Activated naive CD8-positive, alpha-beta T cell treated with anti-CD3 and anti-CD28 coated beads for 36 hours (primary cell): ENCODE results near the gene FAM163B. TPM values are rescaled to one million over a fixed set of nuclear protein-coding genes. Genes with fewer than 3 reads are reported as not detected.
A peak's percentile ranks its signal among the peaks of the same experiment; 100 is the strongest.

ENCODE experiments used
- DNase-seq: peaks from one replicate; pipeline ENCODE4 v3.0.0; 2021
- H3K27ac Mint-ChIP-seq: one replicate; pipeline ENCODE4 v1.8.0; 2022; ENCODE audit warnings: mild to moderate bottlenecking, moderate library complexity, mixed read lengths
- H3K27me3 Mint-ChIP-seq: one replicate; pipeline ENCODE4 v1.8.0; 2022; ENCODE audit warnings: mild to moderate bottlenecking, mixed read lengths
- H3K36me3 Mint-ChIP-seq: one replicate; pipeline ENCODE4 v1.8.0; 2021; ENCODE audit warnings: mild to moderate bottlenecking, mixed read lengths
- H3K4me1 Mint-ChIP-seq: one replicate; pipeline ENCODE4 v1.8.0; 2021; ENCODE audit warnings: mixed read lengths
- H3K4me3 Mint-ChIP-seq: one replicate; pipeline ENCODE4 v1.8.0; 2022; ENCODE audit warnings: mild to moderate bottlenecking, moderate library complexity, mixed read lengths
- H3K9me3 Mint-ChIP-seq: one replicate; pipeline ENCODE4 v1.8.0; 2022; ENCODE audit warnings: mixed read lengths
- total RNA-seq, 2 experiments: library from RNA; stranded (reverse); gene quantifications; one replicate each; pipeline ENCODE4 v1.2.3, GENCODE V29; 2021

FAM163B gene
- total RNA-seq: not detected

GRCh38 chr9:133609311-133610098 is at the start of gene FAM163B:
Gene FAM163B (minus strand): TSS chr9:133609389. CDS start chr9:133580223, 29,166 bp downstream.
- Mint-ChIP-seq H3K36me3 (no peaks in the 10 kb centered on the region), H3K27ac (no peak within 1 kb of the TSS), H3K4me3 (no peak within 1 kb of the TSS), H3K4me1 (peaks cover 5% of the 10 kb centered on the region), H3K9me3 (no peaks in the 10 kb centered on the region), H3K27me3 (peaks cover 46% of the 10 kb centered on the region)
- DNase-seq: peak; percentile 63

DNA sequence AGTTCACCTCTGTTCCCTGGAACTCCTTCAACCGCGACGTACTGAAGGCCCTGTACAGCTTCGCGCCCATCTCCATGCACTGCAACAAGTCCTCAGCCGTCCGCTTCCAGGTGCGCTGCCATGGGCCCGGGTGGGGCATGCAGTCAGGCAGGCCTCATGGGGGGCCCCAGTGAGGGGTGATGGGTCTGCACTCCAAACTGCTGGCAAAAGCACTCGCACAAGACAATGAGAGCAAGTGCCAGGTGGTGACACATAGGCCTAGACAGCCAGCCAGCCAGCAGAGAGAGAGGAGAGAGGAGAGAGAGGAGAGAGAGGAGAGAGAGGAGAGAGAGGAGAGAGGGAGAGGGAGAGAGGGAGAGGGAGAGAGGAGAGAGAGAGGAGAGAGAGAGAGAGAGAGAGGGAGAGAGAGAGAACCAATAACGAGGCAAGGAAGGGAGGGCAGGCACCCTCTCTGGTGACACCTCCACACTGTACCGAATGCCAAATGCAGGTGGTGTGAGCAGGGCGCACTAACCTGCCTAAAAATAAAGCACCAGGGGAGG is 48.0 kb upstream of the FAM163B start:
- Mint-ChIP-seq H3K36me3 (no peaks in the 10 kb centered on the region), H3K27me3 (peaks cover 61% of the 10 kb centered on the region)

DNA sequence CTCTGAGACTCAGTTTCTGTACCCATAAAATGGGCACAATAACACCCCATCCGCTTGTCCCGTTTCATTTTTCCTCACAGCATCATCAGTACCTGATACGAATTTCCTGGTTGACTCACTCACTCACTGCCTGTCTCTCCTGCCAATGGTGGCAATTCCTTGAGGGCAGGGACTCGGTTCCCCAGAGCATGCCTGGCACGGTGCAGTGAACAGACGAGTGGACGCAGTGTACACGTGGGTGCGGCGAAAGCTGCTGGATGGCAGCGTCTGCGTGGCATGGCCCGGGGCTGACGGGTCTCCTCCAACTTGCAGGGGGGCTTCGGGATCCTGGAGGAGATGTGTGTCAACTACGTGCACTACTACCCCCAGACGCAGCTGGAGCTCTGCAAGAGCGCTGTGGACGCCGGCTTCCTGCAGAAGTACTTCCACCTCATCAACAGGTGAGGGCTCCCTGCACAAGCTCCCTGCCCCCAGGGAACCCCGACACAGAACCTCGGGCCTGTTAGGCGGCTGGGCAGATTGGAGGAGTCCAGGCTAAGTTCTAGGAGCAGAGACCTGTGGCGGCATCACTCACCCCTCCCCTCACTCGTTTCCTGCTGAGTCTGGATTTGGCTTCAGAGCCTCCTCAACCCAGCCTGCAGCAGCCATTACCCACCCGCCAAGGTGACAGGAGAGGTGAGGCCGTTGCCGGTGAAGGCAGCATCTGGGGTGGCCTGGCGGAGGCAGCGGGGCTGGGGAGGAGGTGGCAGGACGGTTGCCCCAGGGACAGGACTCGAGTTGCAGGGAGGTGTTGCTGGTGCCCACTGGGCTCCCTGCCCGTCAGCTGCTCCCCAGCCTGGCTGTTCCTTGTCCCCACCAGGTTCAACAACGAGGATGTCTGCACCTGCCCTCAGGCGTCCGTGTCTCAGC is 47.3 kb upstream of the FAM163B start:
- Mint-ChIP-seq H3K4me3 (no peak overlapping the region), H3K27me3 (peaks cover 64% of the 10 kb centered on the region), H3K4me1 (peaks cover 16% of the 10 kb centered on the region), H3K9me3 (no peaks in the 10 kb centered on the region), H3K27ac (no peak overlapping the region), H3K36me3 (no peaks in the 10 kb centered on the region)
- DNase-seq: peak; percentile 18

More for the DNA sequence above, 48.0 kb upstream of the FAM163B start:
- H3K4me3 Mint-ChIP-seq: no peak overlapping the region
- H3K4me1 Mint-ChIP-seq: peaks cover 16% of the 10 kb centered on the region
- H3K27ac Mint-ChIP-seq: no peak overlapping the region
- no peaks in the 10 kb centered on the region for H3K9me3 Mint-ChIP-seq
- DNase-seq: no peak

DNA sequence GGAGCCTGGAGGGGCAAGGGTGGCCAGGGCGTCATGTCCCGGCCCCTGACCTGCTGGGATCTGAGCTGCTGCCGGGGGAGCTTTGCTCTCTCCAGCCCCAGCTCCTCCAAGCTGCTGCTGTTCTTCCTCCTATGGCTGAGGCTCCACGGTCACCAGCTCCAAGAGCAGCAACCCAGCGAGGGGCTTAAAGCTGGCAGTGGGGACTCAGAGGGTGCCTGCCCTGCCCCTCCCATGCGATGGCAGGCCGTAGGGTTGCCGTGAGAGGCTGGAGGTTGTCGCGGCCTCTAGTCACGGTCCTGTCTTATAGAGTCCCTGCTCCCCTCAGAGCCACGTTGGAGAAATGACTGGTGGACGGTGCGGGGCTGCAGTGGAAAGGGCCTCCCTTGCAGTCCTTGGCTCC is 46.5 kb upstream of the FAM163B start:
- H3K27ac Mint-ChIP-seq: no peak overlapping the region
- H3K4me1 Mint-ChIP-seq: peaks cover 16% of the 10 kb centered on the region
- no peaks in the 10 kb centered on the region for H3K9me3 Mint-ChIP-seq
- peaks cover 64% of the 10 kb centered on the region for H3K27me3 Mint-ChIP-seq
- no peak for DNase-seq
- H3K4me3 Mint-ChIP-seq: no peak overlapping the region
- no peaks in the 10 kb centered on the region for H3K36me3 Mint-ChIP-seq

- H3K4me3 Mint-ChIP-seq: no peak overlapping the region
- H3K36me3 Mint-ChIP-seq: no peaks in the 10 kb centered on the region
- peaks cover 61% of the 10 kb centered on the region for H3K27me3 Mint-ChIP-seq
- no peaks in the 10 kb centered on the region for H3K9me3 Mint-ChIP-seq
- DNase-seq: no peak
- no peak overlapping the region for H3K27ac Mint-ChIP-seq
- peaks cover 15% of the 10 kb centered on the region for H3K4me1 Mint-ChIP-seq
These were observed 45.8 kb upstream of the FAM163B start for GRCh38 chr9:133654736-133655657.

DNA sequence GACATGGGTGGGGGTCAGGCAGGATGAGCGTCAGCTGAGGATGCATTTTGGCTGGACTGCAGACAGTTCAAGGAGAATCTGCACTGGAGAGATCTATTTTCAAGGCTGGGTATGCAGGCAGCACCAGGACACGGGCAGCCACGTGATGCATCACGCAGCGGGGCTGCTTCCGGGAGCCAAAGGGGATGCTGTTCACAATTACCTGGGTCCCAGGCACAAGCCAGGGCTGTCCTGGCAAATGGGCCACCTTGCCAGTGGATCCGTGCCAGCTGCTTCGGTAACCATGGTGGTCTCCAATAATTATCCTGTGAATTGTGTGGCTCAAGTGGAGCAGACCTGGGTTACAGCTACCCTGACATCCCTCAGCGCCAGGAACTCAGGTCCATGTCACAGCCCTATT is 44.4 kb upstream of the FAM163B start:
- Mint-ChIP-seq H3K27me3 (peaks cover 50% of the 10 kb centered on the region), H3K4me3 (no peak overlapping the region), H3K9me3 (no peaks in the 10 kb centered on the region), H3K27ac (no peak overlapping the region), H3K4me1 (peaks cover 7% of the 10 kb centered on the region), H3K36me3 (no peaks in the 10 kb centered on the region)
- no peak for DNase-seq

DNA sequence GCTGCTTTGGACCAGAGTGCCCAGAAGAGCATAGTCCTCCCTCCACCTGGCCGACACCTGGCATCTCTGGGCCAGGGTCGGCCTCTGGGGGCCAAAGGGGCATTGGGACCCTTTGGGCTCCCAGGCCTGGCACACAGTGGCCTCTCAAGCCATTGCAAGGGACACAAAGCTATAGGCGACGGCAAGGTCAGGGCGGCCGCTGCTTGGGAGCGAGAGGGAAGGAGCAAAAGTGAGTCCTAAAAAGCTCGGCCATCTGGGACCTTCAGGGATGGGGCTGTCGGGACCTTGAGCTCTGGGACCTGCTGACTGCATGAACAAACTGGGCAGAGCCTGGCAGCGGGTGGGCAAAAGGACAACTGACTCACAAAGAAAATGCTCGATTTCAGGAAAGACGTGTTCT is 40.8 kb upstream of the FAM163B start:
- no peak for DNase-seq
- peaks cover 1% of the 10 kb centered on the region for H3K4me1 Mint-ChIP-seq
- H3K4me3 Mint-ChIP-seq: no peak overlapping the region
- no peak overlapping the region for H3K27ac Mint-ChIP-seq
- no peaks in the 10 kb centered on the region for H3K9me3 Mint-ChIP-seq
- H3K27me3 Mint-ChIP-seq: peaks cover 14% of the 10 kb centered on the region
- no peaks in the 10 kb centered on the region for H3K36me3 Mint-ChIP-seq

- H3K4me1 Mint-ChIP-seq: peaks cover 1% of the 10 kb centered on the region
- H3K4me3 Mint-ChIP-seq: no peak overlapping the region
- no peaks in the 10 kb centered on the region for H3K36me3 Mint-ChIP-seq
- peaks cover 6% of the 10 kb centered on the region for H3K27me3 Mint-ChIP-seq
- no peak for DNase-seq
- no peak overlapping the region for H3K27ac Mint-ChIP-seq
- no peaks in the 10 kb centered on the region for H3K9me3 Mint-ChIP-seq
These were observed 40.0 kb upstream of the FAM163B start for GRCh38 chr9:133649194-133649593.

GRCh38 chr9:133647765-133648469 is 38.7 kb upstream of the FAM163B start:
- Mint-ChIP-seq H3K9me3 (no peaks in the 10 kb centered on the region), H3K36me3 (no peaks in the 10 kb centered on the region), H3K4me1 (peaks cover 1% of the 10 kb centered on the region), H3K27ac (no peak overlapping the region), H3K27me3 (peaks cover 5% of the 10 kb centered on the region), H3K4me3 (no peak overlapping the region)
- DNase-seq: no peak

DNA sequence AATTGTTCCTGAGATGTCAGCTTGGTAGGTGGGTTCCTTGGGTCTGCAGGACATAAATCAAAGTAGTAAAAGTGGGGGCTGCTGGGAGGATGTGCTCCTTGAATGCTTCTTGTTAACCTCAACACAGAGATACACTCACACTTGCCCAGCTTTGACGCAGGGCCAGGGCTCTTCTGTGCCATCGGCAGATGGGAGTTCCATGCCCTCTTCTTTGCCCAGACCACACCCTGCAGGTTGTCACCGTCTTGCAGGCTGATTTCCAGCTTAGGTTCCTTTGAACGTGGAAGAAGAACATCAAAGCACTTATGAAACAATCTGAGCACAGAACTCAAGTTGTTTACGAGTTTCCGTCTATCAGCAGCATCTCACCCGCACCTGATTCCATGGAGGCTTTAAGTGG is 38.0 kb upstream of the FAM163B start:
- DNase-seq: no peak
- Mint-ChIP-seq H3K4me3 (no peak overlapping the region), H3K9me3 (no peaks in the 10 kb centered on the region), H3K27me3 (peaks cover 3% of the 10 kb centered on the region), H3K36me3 (no peaks in the 10 kb centered on the region), H3K27ac (no peak overlapping the region), H3K4me1 (peaks cover 1% of the 10 kb centered on the region)

DNA sequence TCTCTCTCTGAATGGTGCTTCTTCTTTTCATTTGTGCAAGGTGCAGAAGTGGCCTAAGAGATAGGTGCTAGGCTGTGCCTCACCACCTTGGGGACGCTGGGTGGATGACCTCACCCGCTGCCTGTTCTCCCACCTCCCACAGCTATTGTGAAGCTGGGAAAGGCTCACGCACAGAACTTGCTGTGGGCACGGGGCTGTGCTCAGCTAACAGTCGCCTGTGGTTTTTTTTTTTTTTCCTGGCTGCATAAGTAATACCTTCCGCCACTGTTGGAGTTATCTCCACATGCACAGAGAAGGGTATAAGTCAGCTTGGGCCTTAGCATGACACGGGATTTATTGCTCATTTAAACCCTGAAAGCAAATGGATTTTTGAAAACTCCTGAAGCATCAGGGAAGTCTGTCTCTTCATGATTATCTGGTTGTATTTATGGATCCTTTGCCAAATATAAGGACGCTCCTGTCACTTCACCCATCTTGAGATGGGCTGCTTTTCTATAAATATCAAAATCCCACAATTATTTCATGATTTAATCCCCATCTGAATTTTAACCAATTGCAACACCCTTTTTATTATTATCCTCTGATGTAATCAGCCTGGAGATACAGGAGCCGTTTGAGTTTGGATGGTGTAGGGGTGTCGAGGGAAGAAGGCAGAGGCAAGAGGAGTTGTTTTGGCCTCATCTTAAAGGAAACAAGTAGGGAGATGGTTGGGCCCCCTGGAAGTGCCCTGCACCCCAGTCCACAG is 36.0 kb upstream of the FAM163B start:
- DNase-seq: no peak
- Mint-ChIP-seq H3K9me3 (no peaks in the 10 kb centered on the region), H3K27ac (no peak overlapping the region), H3K4me3 (no peak overlapping the region), H3K4me1 (peaks cover 1% of the 10 kb centered on the region), H3K27me3 (no peaks in the 10 kb centered on the region), H3K36me3 (no peaks in the 10 kb centered on the region)

- Mint-ChIP-seq H3K4me3 (no peak overlapping the region), H3K9me3 (no peaks in the 10 kb centered on the region), H3K36me3 (no peaks in the 10 kb centered on the region), H3K4me1 (peaks cover 1% of the 10 kb centered on the region), H3K27me3 (no peaks in the 10 kb centered on the region), H3K27ac (no peak overlapping the region)
- no peak for DNase-seq
These were observed 35.0 kb upstream of the FAM163B start for GRCh38 chr9:133643978-133644760.

DNA sequence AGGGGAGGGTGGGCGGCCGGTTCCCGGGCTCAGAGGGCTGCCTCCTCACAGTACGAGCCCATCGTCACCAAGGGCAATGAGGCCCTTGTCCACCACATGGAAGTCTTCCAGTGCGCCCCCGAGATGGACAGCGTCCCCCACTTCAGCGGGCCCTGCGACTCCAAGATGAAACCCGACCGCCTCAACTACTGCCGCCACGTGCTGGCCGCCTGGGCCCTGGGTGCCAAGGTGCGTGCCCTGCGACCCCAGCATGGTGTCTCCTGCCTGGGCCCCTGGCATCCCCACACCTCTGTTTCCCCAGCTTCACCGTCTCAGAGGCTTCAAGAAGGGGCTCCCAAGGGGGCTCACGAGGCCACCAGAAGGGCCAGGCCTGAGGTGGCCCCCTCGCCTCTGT is 34.2 kb upstream of the FAM163B start:
- Mint-ChIP-seq H3K36me3 (no peaks in the 10 kb centered on the region), H3K4me1 (peaks cover 1% of the 10 kb centered on the region), H3K27ac (no peak overlapping the region), H3K27me3 (no peaks in the 10 kb centered on the region), H3K9me3 (no peaks in the 10 kb centered on the region), H3K4me3 (no peak overlapping the region)
- no peak for DNase-seq
